Measurements from ENCODE around the gene TTC34. TPM values are rescaled to one million over a fixed set of nuclear protein-coding genes. Genes with fewer than 3 reads are reported as not detected.

TTC34 gene
- total RNA-seq, 4 donors from 2014 or later = 0.84 to 1.2 (median 1.0) TPM

DNA sequence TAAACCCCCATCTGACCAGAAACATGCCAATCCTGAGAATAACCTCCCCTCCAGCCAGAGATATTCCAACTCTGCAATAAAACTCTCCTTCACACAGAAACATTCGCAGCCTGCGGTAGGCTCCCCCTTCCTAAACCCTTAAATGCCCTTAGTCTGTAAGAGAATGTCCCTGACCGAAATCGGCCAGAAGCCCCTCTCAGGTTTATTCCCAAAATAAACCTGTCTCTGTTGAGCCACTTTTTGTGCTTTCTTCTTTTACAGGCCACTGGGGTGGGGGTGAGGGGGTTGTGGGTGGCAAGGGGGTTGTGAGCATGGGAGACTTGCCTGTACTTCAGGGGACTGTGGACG is 210.3 kb downstream of the TTC34 start:
- Histone ChIP-seq H3K4me3 (no peak overlapping the region), H3K27me3 (peaks cover 0 to 14% of the 10 kb centered on the region in 2 donors), H3K4me1 (peaks cover 0 to 33% (median 9%) of the 10 kb centered on the region in 4 donors), H3K36me3 (peaks cover 0 to 27% (median 0%) of the 10 kb centered on the region in 3 donors), H3K27ac (no peak overlapping the region), H3K9me3 (no peaks in the 10 kb centered on the region)
- 82 to 86% methylated on average over 5 of the region's 5 CpGs for WGBS, 2 donors
- TF ChIP-seq EP300 (IDR thresholded peaks at IDR 0.05) (no peak), POLR2A (IDR thresholded peaks at IDR 0.05) (no peak)
- TF ChIP-seq, protein P1, sequence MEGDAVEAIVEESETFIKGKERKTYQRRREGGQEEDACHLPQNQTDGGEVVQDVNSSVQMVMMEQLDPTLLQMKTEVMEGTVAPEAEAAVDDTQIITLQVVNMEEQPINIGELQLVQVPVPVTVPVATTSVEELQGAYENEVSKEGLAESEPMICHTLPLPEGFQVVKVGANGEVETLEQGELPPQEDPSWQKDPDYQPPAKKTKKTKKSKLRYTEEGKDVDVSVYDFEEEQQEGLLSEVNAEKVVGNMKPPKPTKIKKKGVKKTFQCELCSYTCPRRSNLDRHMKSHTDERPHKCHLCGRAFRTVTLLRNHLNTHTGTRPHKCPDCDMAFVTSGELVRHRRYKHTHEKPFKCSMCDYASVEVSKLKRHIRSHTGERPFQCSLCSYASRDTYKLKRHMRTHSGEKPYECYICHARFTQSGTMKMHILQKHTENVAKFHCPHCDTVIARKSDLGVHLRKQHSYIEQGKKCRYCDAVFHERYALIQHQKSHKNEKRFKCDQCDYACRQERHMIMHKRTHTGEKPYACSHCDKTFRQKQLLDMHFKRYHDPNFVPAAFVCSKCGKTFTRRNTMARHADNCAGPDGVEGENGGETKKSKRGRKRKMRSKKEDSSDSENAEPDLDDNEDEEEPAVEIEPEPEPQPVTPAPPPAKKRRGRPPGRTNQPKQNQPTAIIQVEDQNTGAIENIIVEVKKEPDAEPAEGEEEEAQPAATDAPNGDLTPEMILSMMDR (IDR thresholded peaks at IDR 0.05) = no peak
- no peak for DNase-seq (ENCODE audit: low spot score in 2 of 2)

DNA sequence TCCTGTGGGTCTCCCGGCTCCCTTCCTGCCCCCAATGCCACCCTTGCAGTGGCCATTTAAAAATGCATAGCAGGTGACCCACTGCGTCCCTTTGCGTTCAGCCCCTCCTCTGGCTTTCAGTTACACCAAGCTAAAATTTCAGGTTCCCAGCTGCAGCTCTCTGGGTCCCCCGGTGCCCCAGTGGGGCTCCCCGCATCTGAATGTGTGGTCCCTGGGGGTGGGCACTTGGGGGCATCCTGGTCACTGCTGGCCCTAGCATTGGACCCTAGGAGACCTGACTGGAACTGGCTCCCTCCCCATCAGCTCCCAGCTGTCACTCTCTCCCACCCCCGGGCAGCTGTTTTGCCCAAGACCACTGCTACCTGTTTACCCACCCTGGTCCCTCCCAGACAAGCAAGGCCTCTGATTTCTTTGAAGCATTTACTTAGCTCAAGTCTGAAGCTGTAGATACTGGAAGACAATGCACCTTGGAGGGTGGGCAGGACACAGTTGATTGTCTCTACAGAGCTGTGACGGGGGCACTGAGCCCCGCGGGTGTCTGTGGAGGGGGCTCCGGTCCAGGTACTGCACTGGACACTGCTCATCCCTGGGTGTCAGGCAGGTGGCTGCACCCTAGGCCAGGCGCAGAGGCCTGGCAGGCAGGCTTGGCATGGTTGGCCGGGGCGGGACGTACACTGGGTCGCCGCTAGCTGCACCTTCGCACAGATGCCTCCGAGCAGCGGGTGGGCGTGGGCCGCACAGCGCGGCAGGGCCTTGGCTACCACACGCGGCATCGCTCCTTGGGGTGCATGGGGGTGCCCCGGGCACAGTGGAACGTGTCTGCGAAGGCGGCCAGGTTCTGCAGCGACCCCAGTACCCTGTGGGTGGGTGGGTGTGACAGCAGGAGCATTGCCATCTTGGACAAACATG is 211.0 kb downstream of the TTC34 start:
- peaks cover 0 to 33% (median 9%) of the 10 kb centered on the region in 4 donors for H3K4me1 ChIP-seq
- H3K27me3 ChIP-seq = peaks cover 0 to 14% of the 10 kb centered on the region in 2 donors
- TF ChIP-seq, protein P1 (IDR thresholded peaks at IDR 0.05) = no peak
- TF ChIP-seq EP300 (IDR thresholded peaks at IDR 0.05) (no peak), POLR2A (IDR thresholded peaks at IDR 0.05) (no peak)
- no peak for DNase-seq (ENCODE audit: low spot score in 2 of 2)
- WGBS, 2 donors = 92 to 93% methylated on average over 13 to 27 of the region's 31 CpGs
- H3K4me3 ChIP-seq = no peak overlapping the region
- peaks cover 0 to 27% (median 0%) of the 10 kb centered on the region in 3 donors for H3K36me3 ChIP-seq
- no peaks in the 10 kb centered on the region for H3K9me3 ChIP-seq
- no peak overlapping the region for H3K27ac ChIP-seq

DNA sequence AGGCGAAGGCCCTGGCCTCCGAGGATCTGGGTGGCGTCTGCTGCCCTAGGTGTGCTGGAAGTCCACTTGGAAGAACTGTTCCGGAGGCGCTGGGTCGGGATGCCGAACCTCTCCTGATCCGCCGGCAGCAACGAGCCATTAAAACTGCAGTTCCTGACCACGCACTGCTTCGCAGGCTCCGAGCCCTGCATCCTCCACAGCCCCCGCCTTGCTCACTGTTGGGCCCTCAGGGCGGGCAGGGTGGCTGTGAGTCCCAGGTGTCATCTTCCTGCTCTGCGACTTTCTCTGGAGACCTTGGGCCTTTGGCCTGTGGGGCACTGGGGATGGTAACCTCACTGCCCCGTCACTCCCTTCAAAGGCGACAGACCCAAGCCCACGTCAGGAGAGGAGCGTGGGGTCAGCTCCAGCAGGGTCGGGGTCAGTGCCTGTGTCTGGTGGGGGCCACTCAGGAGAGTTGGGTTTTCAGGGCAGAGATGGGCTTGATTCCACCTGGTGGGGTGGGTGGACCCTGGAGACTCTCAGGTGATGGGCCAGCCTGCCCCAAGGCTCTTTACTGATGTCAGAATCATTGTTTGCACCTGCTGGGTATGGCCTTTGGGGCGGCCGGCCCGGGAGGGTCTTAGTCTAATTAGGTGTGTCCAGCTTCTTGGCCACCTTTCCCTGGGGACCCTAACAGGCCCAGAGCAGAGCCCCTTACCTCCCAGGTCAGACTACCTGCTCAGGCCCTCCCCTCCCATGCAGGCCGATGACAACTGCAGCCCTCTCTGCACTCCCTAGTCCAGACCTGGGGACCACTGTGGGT is 211.9 kb downstream of the TTC34 start:
- H3K4me3 ChIP-seq = no peak overlapping the region
- peaks cover 0 to 12% of the 10 kb centered on the region in 2 donors for H3K27me3 ChIP-seq
- peaks cover 0 to 27% (median 0%) of the 10 kb centered on the region in 3 donors for H3K36me3 ChIP-seq
- DNase-seq (ENCODE audit: low spot score in 2 of 2) = no peak
- peaks cover 0 to 40% (median 16%) of the 10 kb centered on the region in 4 donors for H3K4me1 ChIP-seq
- H3K9me3 ChIP-seq = no peaks in the 10 kb centered on the region
- no peak overlapping the region for H3K27ac ChIP-seq
- no peak for TF ChIP-seq EP300 (IDR thresholded peaks at IDR 0.05)
- no peak for TF ChIP-seq POLR2A (IDR thresholded peaks at IDR 0.05)
- TF ChIP-seq, protein P1 (IDR thresholded peaks at IDR 0.05) = no peak
- 87 to 95% methylated on average over 15 to 25 of the region's 25 CpGs for WGBS, 2 donors

DNA sequence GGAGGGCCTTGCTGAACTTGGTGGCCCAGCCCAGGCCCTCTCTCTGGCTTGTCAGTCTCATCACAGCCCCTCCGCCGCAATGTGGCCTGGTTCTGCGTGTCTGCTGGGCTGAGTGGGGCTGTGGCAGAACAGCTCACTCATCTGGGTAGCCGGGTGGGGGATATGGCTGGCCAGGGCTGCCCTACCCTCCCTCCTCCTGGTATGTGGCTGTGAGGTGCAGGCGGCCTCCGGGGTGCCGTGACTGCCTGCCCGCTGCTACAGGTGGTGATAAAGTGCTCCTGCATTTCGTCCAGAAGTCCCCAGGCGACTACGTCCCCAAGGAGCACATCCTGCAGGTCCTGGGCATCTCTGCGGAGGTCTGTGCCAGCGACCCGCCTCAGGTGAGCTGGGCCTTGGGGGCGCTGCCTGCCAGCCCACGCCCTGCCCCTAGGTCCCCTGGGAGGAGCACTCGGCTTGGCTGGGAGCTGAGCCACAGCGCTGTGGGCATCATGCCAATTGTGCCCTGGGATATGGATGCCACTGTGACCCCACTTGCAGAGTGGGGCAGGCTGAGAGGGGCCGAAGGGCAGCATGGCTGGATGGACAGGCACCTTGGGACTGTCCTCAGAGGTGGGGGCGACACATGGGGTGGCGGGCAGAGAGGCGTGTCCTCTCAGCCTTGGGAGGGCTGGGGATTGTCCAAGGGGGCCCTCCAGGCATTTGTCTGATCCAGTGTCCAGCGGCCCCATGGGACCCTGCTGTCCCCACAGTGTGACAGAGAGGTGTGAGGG is 212.6 kb downstream of the TTC34 start:
- H3K4me3 ChIP-seq = no peak overlapping the region
- peaks cover 0 to 27% (median 0%) of the 10 kb centered on the region in 3 donors for H3K36me3 ChIP-seq
- H3K9me3 ChIP-seq = no peaks in the 10 kb centered on the region
- no peak overlapping the region for H3K27ac ChIP-seq
- no peak for TF ChIP-seq EP300 (IDR thresholded peaks at IDR 0.05)
- TF ChIP-seq, protein P1 (IDR thresholded peaks at IDR 0.05) = no peak
- TF ChIP-seq POLR2A (IDR thresholded peaks at IDR 0.05) = no peak
- no peak for DNase-seq (ENCODE audit: low spot score in 2 of 2)
- H3K27me3 ChIP-seq = peaks cover 0 to 6% of the 10 kb centered on the region in 2 donors
- 76 to 90% methylated on average over 14 to 23 of the region's 23 CpGs for WGBS, 2 donors
- peaks cover 0 to 41% (median 18%) of the 10 kb centered on the region in 4 donors for H3K4me1 ChIP-seq
